H9 (cell line): ENCODE measurements around the gene TCERG1L. TPM values are rescaled to one million over a fixed set of nuclear protein-coding genes. Genes with fewer than 3 reads are reported as not detected.

ENCODE experiments used
- DNase-seq: peaks from one replicate; pipeline ENCODE4 v3.0.0-alpha.2; 2017
- H2AFZ ChIP-seq: one replicate; pipeline ENCODE4 v1.6.1; 2013; ENCODE audit warnings: mild to moderate bottlenecking, low read length, control low read depth, moderate library complexity
- H2AK5ac ChIP-seq: 2 replicates; pipeline ENCODE4 v1.6.1; 2013; ENCODE audit warnings: low read length, control low read depth, mixed read lengths; ENCODE audit not compliant: insufficient read length
- H2BK120ac ChIP-seq: one replicate; pipeline ENCODE4 v1.6.1; 2013; ENCODE audit warnings: low read depth, mild to moderate bottlenecking, low read length, control low read depth, inconsistent platforms; ENCODE audit not compliant: poor library complexity, severe bottlenecking
- H2BK12ac ChIP-seq: 2 replicates; pipeline ENCODE4 v1.6.1; 2013; ENCODE audit warnings: low read length, control low read depth, mixed read lengths, low read depth; ENCODE audit not compliant: insufficient read length
- H2BK15ac ChIP-seq: 2 replicates; pipeline ENCODE4 v1.6.1; 2013; ENCODE audit warnings: low read depth, low read length, control low read depth
- H2BK20ac ChIP-seq: one replicate; pipeline ENCODE4 v1.6.1; 2013; ENCODE audit warnings: low read depth, mild to moderate bottlenecking, low read length, control low read depth, inconsistent platforms; ENCODE audit not compliant: poor library complexity, severe bottlenecking
- H2BK5ac ChIP-seq: 2 replicates; pipeline ENCODE4 v1.6.1; 2013; ENCODE audit warnings: low read length, control low read depth, mixed read lengths; ENCODE audit not compliant: insufficient read length
- H3K14ac ChIP-seq: 2 replicates; pipeline ENCODE4 v1.6.1; 2013; ENCODE audit warnings: low read length, control low read depth; ENCODE audit not compliant: insufficient read depth
- H3K18ac ChIP-seq: 2 replicates; pipeline ENCODE4 v1.6.1; 2013; ENCODE audit warnings: low read depth, mild to moderate bottlenecking, mixed read lengths, low read length, control low read depth; ENCODE audit not compliant: insufficient read length
- H3K23ac ChIP-seq: 2 replicates; pipeline ENCODE4 v1.6.1; 2013; ENCODE audit warnings: low read length, control low read depth, mixed read lengths, low read depth; ENCODE audit not compliant: insufficient read length
- H3K23me2 ChIP-seq: 2 replicates; pipeline ENCODE4 v1.6.1; 2013; ENCODE audit warnings: low read depth, mild to moderate bottlenecking, mixed read lengths, low read length, control low read depth; ENCODE audit not compliant: insufficient read length, poor library complexity, severe bottlenecking
- H3K27ac ChIP-seq: 2 replicates; pipeline ENCODE4 v1.5.1; 2013; ENCODE audit warnings: low read length, control low read depth, mixed read lengths, low read depth; ENCODE audit not compliant: insufficient read length
- H3K27me3 ChIP-seq: 2 replicates; pipeline ENCODE4 v1.6.1; 2013; ENCODE audit warnings: low read length, control low read depth, inconsistent platforms; ENCODE audit not compliant: insufficient read depth
- H3K4ac ChIP-seq: 2 replicates; pipeline ENCODE4 v1.6.1; 2013; ENCODE audit warnings: low read depth, mild to moderate bottlenecking, control low read depth, inconsistent platforms, low read length, moderate library complexity
- H3K4me1 ChIP-seq: 2 replicates; pipeline ENCODE4 v1.6.1; 2013; ENCODE audit warnings: low read length, control low read depth, inconsistent platforms; ENCODE audit not compliant: insufficient read depth
- H3K4me2 ChIP-seq: 2 replicates; pipeline ENCODE4 v1.6.1; 2013; ENCODE audit warnings: low read length, control low read depth, mixed read lengths; ENCODE audit not compliant: insufficient read length, insufficient read depth
- H3K56ac ChIP-seq: 2 replicates; pipeline ENCODE4 v1.6.1; 2013; ENCODE audit warnings: low read depth, mild to moderate bottlenecking, mixed read lengths, low read length, control low read depth; ENCODE audit not compliant: insufficient read length
- H3K79me1 ChIP-seq: 2 replicates; pipeline ENCODE4 v1.6.1; 2013; ENCODE audit warnings: low read depth, mild to moderate bottlenecking, moderate library complexity, low read length, control low read depth, inconsistent platforms; ENCODE audit not compliant: insufficient read depth, poor library complexity, severe bottlenecking
- H3K79me2 ChIP-seq: 2 replicates; pipeline ENCODE4 v1.6.1; 2013; ENCODE audit warnings: low read length, control low read depth, inconsistent platforms; ENCODE audit not compliant: insufficient read depth
- H3K9ac ChIP-seq: 2 replicates; pipeline ENCODE4 v1.6.1; 2013; ENCODE audit warnings: low read length, control low read depth, mixed read lengths; ENCODE audit not compliant: insufficient read length; ENCODE audit errors: extremely low read depth
- H3K9me3 ChIP-seq: one replicate; pipeline ENCODE4 v1.6.1; 2013; ENCODE audit warnings: low read depth, low read length, inconsistent platforms; ENCODE audit not compliant: control insufficient read depth
- H3T11ph ChIP-seq: one replicate; pipeline ENCODE4 v1.6.1; 2013; ENCODE audit warnings: mild to moderate bottlenecking, low read length, control low read depth, inconsistent platforms
- H4K20me1 ChIP-seq: one replicate; pipeline ENCODE4 v1.6.1; 2013; ENCODE audit not compliant: control insufficient read depth, insufficient read length, insufficient read depth
- H4K5ac ChIP-seq: 2 replicates; pipeline ENCODE4 v1.6.1; 2013; ENCODE audit warnings: low read depth, mild to moderate bottlenecking, mixed read lengths, low read length, control low read depth; ENCODE audit not compliant: insufficient read length
- H4K8ac ChIP-seq: replicated peaks from 2 replicates; pipeline ENCODE4 v1.6.1; 2013; ENCODE audit warnings: low read length, control low read depth, mixed read lengths, low read depth; ENCODE audit not compliant: insufficient read length
- H4K91ac ChIP-seq: 2 replicates; pipeline ENCODE4 v1.6.1; 2013; ENCODE audit warnings: low read depth, mild to moderate bottlenecking, moderate library complexity, mixed read lengths, low read length, control low read depth; ENCODE audit not compliant: insufficient read length
- H3K27ac Mint-ChIP-seq, 3 experiments: 2 replicates in 2 of 3; 3 replicates in 1 of 3; pipeline ENCODE4 v1.8.0; 2020 to 2021; ENCODE audit warnings: mixed read lengths in 3 of 3, mild to moderate bottlenecking in 1 of 3, moderate library complexity in 1 of 3
- H3K27me3 Mint-ChIP-seq: 2 replicates; pipeline ENCODE4 v1.8.0; 2021; ENCODE audit warnings: low read depth, mild to moderate bottlenecking, moderate library complexity, mixed read lengths
- H3K36me3 Mint-ChIP-seq, 3 experiments: 2 replicates in 2 of 3; 3 replicates in 1 of 3; pipeline ENCODE4 v1.8.0; 2020 to 2021; ENCODE audit warnings: low read depth in 3 of 3, mixed read lengths in 3 of 3; ENCODE audit not compliant: insufficient read depth in 1 of 3
- H3K4me1 Mint-ChIP-seq, 2 experiments: 2 replicates each; pipeline ENCODE4 v1.8.0; 2020; ENCODE audit warnings: mixed read lengths in 2 of 2
- H3K4me3 Mint-ChIP-seq, 2 experiments: 2 replicates in 1 of 2; 3 replicates in 1 of 2; pipeline ENCODE4 v1.8.0; 2020 to 2021; ENCODE audit warnings: mild to moderate bottlenecking in 2 of 2, mixed read lengths in 2 of 2, moderate library complexity in 1 of 2
- H3K9me3 Mint-ChIP-seq, 2 experiments: 2 replicates in 1 of 2; 3 replicates in 1 of 2; pipeline ENCODE4 v1.8.0; 2020; ENCODE audit warnings: mild to moderate bottlenecking in 2 of 2, mixed read lengths in 2 of 2, moderate library complexity in 1 of 2
- WGBS: extraction: QIAGEN DNeasy Blood & Tissue Kit; methylation state at CpG from one replicate; pipeline ENCODE4 v1.1.7; 2013; ENCODE audit warnings: missing lambda C conversion rate, low lambda C conversion rate, mixed read lengths; ENCODE audit not compliant: insufficient read length; ENCODE audit errors: extremely low coverage; 5-methylcytosine and 5-hydroxymethylcytosine counted together
- total RNA-seq: library from RNA; stranded (reverse); gene quantifications from 2 replicates; pipeline ENCODE4 v1.2.1, GENCODE V29; 2021
- TF ChIP-seq, protein P1 (sequence below): fragments of 200-600 bp; sonication (generic); conservative IDR thresholded peaks from 3 replicates; pipeline ENCODE4 v1.8.0; 2021; ENCODE audit warnings: antibody characterized with exemption, mild to moderate bottlenecking

Gene TCERG1L
- total RNA-seq, 1 experiment from 2014 or later = 3.3 TPM

DNA sequence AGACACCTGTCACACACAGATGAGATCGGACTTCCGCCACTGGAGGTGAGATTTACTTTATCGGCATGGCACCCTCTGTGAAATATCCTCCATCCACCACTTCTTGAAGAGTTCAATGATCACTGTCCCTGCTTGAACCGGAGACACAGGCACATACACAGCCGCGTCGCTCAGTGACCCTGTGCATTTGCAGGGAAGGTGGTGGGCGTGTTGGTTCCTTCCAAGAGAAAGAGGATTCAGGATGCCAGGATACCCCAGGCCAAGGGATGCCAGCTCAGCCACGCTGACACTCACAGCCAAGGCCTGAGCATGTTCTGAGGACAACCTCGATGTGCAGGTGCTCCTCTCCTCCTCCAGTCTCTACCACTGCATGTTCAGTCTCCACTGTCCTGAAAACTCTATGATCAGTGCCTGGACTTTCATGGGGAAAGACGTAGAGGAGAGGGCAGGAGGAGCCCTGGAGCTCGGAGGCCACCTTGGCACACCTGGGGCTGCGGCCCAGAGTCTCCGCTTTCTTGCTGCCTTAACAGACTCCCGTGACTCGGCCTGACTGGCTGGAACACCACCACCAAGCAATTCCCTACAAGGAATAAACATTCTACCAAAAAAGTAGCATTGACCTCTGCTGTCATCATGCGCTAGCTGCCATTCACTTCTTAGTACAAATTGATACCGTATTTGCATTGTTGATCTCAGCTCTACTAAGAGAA is 115.2 kb downstream of the TCERG1L start:
- H2BK20ac ChIP-seq = no peak overlapping the region
- no peak overlapping the region for H3T11ph ChIP-seq
- H4K5ac ChIP-seq = no peak overlapping the region
- no peak overlapping the region for H2BK15ac ChIP-seq
- H3K36me3 Mint-ChIP-seq = peaks cover 0 to 3% (median 0%) of the 10 kb centered on the region in 3 experiments; a peak in 1 of 7 replicates
- H3K23me2 ChIP-seq = no peaks in the 10 kb centered on the region
- H3K14ac ChIP-seq = no peak overlapping the region
- H2BK120ac ChIP-seq = no peak overlapping the region
- no peaks in the 10 kb centered on the region for H3K79me2 ChIP-seq
- peak; percentile 10 for DNase-seq
- no peak overlapping the region for H3K4me2 ChIP-seq
- no peaks in the 10 kb centered on the region for H3K27me3 ChIP-seq
- H3K9me3 Mint-ChIP-seq = no peaks in the 10 kb centered on the region
- no peaks in the 10 kb centered on the region for H3K79me1 ChIP-seq
- peaks cover 4 to 9% of the 10 kb centered on the region in 2 experiments for H3K4me1 Mint-ChIP-seq
- no peak overlapping the region for H2BK5ac ChIP-seq
- H3K4me1 ChIP-seq = no peaks in the 10 kb centered on the region
- no peaks in the 10 kb centered on the region for H3K9me3 ChIP-seq
- no peaks in the 10 kb centered on the region; the same call in 1 of the 2 replicates for H3K27me3 Mint-ChIP-seq
- H3K23ac ChIP-seq = no peak overlapping the region
- WGBS = no CpG with 5 or more reads among the region's 18 CpGs
- H3K27ac Mint-ChIP-seq = peak overlapping the region in 1 of 3 experiments; percentile 34; a peak in 1 of 7 replicates
- H3K9ac ChIP-seq = no peak overlapping the region
- no peak overlapping the region for H4K91ac ChIP-seq
- H2AFZ ChIP-seq = no peak overlapping the region
- no peak overlapping the region for H3K18ac ChIP-seq
- H2AK5ac ChIP-seq = no peak overlapping the region
- TF ChIP-seq, protein P1, sequence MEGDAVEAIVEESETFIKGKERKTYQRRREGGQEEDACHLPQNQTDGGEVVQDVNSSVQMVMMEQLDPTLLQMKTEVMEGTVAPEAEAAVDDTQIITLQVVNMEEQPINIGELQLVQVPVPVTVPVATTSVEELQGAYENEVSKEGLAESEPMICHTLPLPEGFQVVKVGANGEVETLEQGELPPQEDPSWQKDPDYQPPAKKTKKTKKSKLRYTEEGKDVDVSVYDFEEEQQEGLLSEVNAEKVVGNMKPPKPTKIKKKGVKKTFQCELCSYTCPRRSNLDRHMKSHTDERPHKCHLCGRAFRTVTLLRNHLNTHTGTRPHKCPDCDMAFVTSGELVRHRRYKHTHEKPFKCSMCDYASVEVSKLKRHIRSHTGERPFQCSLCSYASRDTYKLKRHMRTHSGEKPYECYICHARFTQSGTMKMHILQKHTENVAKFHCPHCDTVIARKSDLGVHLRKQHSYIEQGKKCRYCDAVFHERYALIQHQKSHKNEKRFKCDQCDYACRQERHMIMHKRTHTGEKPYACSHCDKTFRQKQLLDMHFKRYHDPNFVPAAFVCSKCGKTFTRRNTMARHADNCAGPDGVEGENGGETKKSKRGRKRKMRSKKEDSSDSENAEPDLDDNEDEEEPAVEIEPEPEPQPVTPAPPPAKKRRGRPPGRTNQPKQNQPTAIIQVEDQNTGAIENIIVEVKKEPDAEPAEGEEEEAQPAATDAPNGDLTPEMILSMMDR = no peak
- no peak overlapping the region for H3K4ac ChIP-seq
- H3K56ac ChIP-seq = no peak overlapping the region
- no peak overlapping the region for H2BK12ac ChIP-seq
- no peaks in the 10 kb centered on the region for H4K20me1 ChIP-seq
- no peak overlapping the region for H4K8ac ChIP-seq
- no peak overlapping the region for H3K27ac ChIP-seq
- H3K4me3 Mint-ChIP-seq = no peak overlapping the region
